Cortex of kidney (tissue), 1 donor: ENCODE data around the gene SRPK3.
"Not testable (repeated sequence)": the region's sequence is repeated elsewhere in the genome, so short reads cannot be mapped to it uniquely, and the experiment has no call there.

ENCODE experiments used
- DNase-seq: peaks from one replicate; lab custom pipeline; 2025; lab: John Stamatoyannopoulos, UW

Gene SRPK3

DNA sequence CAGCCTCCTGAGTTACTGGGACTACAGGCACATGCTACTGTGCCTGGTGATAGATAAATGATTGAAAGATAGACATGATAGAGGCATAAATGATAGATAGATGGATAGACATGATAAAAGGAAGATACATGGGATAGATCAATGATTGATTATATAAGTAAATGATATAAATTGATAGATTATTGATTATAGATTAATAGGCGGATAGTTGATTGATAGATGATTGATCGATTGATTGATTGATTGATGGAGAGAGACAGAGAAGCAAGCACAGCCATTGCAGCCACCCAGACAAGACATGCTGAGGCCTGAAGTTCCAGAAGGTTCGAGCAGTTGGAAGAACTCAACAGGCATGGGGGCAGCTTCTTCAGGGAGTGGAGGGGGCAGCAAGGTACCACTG lies 34.5 kb upstream of the SRPK3 start:
- no peak for DNase-seq

DNA sequence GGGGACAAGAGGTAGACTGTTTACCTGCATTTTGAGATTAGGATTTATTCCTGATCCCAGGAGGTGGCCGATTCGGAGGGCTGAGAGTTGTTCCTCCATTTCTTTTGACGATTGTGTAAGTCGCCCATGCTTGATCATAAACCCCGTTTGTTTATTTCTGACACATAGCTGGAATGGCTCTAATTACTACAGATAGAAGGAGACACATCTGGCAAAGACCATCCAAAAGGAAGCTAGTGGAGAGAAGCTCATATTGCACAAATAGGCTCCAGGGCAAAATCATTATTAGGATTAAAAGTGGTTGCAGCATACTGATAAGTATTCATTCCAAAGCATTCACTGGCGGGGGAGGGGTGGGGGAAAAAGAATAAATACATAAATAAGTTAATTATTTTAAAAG lies 33.9 kb upstream of the SRPK3 start:
- not testable (repeated sequence) for DNase-seq

DNA sequence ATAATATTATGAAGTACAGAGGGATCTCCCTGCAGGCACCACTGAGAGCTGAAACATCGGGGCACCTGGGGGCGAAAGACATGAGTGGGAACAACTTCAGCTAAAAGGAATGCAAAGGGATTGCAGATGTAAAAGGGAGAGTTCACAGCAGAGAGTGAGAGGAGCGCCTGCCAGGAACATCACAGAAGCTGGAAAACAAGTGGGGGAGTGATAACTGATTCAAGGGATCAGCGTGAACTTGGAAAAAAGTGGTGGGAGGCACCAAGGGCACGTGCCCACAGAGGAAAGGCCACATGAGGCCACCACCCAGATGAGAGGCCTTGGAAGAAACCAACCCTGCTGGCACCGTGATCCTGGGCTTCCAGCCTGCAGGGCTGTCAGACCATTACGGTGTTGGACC lies 31.8 kb upstream of the SRPK3 start:
- not testable (repeated sequence) for DNase-seq

DNA sequence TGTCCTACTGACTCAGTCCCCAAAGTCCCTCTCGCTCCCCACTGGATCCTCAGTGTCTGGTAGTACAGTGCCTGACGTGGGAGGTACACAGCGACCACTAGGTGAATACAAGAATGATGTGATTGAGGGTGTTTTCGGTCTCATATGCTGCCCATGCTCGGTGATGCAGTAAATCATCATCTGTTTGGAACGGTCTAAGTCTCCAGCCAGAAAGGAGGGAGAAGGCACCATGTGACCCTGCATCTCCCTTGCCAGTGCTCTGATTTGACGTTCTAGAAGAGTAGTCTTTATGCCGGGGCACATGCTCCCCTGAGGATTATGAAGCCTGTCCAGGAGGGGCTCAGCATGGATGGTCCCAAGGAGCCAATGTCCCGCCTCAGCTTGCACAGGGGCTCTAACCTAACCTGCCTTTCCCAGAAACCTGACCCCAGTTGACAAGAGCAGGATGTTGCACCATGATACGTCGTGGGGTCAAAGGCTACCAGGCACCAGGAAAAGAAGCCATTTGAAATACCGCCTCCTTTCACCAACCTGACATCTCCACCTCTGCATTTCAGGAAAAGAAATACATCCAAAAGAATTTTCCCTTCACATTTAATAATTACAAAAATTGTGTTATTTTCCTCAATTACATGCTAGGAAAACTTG lies 30.6 kb upstream of the SRPK3 start:
- no peak for DNase-seq

DNA sequence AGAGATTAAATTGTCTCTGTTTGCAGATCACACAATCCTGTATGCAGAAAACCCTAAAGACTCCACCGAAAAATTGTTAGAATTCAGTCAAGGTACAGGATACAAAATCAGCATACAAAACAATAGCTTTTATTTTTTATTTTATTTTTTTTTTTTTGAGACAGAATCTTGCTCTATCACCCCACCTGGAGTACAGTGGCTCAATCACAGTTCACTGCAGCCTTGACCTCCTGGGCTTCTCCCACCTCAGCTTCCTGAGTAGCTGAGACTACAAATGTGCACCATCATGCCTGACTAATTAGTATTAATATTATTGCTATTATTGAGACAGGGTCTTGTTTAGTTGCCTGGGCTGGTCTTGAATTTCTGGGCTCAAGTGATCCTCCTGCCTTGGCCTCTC lies 25.7 kb upstream of the SRPK3 start:
- no peak for DNase-seq

DNA sequence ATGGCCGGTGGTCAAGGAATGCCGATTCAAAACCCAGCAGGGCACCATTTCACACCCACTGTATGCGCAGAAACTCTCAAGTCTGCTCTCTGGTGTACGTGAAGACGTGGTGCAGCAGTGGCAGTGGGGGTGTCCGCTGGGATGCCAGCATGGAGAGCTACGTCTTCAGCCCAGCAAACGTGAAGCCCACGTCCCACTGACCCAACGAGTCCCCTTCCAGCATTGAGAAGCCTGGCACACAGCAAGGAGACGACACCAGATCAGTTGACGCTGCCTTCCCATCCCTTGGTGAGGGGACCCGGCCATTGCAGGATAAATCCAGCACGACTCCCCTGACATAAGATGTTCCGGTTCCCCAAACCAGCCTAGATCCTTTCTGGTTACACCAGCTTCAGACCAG lies 19.0 kb upstream of the SRPK3 start:
- DNase-seq: no peak

DNA sequence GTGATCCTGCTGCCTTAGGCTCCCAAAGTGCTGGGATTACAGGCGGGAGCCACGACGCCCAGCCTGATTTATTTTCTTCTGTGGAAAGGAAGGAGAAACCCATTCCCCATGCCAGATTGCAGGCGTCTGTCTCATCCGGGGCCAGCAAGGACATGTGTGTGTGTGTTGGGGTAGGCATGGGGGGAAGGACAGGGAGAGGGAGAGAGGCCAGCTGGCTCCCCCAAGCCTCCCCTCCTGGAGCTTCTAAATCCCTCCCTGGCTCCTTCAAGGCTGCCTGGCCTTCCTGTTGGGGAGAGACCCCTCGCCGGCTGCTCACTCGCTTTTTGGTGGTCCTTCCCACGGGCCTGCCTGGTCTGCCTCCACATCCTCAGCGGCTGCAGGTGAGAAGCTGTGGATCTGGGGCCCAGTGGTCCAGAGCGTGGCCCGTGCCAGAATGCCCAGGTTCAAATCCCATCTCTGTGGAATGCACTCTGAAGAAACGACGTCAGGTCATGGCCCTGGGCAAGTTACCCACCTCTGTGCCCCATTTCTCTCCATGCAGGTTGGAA lies 18.1 kb upstream of the SRPK3 start:
- DNase-seq: no peak

DNA sequence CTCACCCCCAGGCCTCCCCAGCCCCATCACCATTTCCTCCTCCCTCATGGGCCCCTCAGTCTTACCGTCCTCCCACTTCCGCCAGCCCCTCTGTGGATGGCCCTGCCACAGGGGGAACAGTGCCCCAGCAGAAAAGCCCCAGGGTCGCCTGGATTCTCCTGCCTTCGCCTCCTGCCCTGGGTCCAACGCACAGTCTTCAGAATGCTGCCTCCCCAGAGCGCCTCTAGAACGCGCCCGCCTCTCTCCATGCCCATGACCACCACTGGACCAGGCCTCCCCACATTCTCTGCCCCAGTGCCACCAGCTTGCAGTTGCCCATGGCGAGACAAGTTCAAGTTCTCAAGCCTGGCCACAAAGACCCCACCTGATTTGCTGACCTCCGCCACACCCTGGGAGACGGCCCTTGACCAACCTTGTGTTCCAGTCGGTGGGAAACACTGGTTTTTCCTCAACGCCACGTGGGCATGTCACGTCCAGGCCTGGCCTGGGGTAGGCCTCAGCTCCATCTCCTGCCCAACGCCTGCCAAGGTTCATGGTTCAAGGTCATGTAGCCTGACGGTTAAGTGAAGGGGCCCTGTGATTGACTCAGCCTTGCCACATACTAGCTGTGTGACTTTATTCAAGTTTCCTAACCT lies 17.4 kb upstream of the SRPK3 start:
- no peak for DNase-seq

DNA sequence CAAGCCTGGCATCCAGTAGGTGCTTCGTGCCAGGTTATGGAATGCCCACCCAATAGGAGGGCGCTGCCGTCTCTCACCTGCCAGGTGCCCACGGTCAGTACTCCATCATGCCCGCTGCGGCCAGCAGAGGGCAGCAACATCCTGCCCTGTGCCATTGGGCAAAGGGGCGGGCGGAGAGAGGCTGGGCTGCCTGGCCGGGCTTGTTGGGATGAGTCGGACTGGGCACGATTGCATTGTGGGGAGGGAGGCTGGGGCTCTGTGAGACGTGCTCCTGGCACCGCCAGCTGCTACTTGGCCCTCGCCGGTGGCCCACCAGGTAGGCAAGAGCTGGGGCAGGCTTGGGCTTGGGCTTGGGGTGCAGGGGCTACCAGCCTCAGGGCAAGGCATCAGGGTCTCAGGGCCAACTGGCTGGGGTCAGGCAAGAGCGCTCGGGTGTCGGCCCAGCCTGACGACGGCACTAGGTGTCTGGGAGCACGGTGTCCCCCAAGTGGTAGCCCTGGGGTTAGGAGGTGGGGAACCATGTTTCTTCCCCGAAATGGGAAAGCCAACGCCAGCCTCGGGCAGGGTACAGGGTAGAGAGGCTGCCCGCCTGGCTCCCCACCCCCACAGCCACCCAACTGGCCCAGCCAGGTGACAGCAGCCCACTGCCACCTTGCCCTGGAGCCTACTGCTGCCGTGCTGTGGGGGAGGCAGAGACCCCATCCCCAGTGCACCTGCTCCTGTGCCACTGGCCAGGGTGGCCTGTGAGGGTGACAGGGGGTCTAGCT lies 16.7 kb upstream of the SRPK3 start, which contains the start of gene PLXNB3:
Gene PLXNB3 (plus strand): TSS at position 261 of the 767 bp plus-strand sequence. CDS start 1,287 bp downstream, outside the sequence.
- DNase-seq: no peak

DNA sequence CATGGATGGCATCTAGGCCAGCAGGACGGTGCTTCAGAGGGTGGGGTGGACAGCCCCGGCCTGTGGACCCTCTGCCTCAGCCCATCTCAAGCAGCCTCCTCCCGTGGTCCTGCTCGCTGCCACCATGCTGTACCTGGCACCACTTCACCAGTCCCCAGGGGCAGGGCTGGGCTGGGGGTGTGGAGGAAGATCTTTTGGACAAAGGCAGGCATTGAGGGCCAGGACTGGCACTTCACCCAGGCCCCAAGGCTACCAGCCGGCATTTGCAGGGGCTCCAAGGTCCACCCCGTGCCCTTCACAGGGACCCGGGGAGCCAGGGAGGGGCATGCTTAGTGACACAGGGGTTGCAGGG lies 16.1 kb upstream of the SRPK3 start:
- DNase-seq: no peak

DNA sequence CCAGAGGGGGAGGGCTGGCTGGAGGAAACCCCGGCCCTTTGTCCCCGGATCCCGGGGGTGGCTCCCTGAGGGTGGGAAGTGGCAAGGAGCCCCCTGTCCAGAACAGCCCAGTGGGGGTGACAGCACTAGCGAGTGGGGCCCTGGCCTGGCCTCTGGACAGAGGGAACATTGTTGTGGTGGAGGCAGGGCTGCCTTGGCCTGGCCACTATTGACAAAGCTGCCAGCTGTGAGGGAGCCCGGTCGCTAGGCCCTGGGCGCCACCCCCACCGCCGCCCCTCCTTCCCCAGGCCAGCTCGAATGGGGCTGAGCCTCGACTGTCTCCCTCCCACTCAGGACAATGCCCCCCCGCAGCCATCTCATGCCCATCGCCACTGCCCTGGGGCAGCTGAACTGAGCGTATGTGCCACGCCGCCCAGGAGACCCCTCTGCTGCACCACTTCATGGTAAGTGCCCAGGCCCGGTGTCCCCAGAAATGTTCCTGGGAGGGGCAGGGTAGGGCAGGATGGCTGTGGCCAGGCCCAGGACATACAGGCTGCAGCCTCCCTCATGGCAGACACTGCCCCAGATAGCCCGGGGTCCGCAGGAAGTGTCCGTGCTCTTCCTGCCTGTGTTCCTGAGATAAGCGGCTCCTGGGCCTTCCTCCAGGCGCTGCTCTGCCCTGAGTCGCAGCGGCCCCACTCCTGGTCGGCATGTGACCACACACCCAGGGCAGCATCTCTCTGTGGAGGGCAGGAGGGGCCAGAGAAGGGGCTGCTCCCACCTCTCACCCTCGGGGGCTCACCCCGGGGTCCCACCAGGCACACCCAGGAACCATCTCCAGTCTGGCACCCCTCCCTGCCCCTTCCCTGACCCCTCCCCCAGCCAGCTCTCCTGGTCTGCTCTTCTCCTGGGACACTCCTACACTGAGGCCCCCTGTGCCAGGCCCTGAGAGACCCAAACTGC lies 15.4 kb upstream of the SRPK3 start:
- DNase-seq: no peak

DNA sequence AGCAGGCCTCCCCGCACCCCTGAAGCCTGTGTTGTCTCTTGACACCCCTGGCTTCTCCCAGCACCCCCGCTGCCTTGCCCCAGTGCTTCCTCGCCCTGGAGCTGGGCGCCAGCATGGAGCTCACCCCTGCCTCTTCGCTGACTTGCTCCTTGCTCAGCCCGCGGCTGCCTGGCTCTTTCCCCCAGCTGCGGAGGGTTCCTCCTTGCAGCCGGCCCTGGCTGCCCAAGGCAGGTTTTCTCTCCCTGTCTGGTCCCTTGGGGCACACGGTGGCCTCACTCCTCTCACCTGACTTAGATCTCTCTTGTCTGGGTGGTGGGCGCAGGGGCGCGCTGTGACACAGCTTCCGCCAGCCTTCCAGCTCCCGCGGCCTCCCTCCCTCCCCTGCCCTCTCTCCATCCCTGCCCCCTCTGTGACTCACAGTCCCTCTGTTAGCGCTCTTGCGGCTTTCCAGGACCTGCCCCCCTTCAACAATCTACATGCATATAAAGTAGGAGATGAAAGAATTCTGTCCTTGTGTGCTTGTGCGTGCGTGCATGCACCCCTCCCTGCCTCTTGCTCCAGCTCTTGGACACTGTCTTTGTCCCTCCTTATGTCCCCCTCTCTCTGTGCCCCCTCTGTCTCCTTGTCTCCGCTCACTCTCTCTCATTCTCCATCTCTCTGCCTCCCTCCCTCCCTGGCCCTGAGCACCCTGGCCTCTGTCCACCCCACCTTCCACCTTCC lies 14.6 kb upstream of the SRPK3 start:
- DNase-seq: no peak

DNA sequence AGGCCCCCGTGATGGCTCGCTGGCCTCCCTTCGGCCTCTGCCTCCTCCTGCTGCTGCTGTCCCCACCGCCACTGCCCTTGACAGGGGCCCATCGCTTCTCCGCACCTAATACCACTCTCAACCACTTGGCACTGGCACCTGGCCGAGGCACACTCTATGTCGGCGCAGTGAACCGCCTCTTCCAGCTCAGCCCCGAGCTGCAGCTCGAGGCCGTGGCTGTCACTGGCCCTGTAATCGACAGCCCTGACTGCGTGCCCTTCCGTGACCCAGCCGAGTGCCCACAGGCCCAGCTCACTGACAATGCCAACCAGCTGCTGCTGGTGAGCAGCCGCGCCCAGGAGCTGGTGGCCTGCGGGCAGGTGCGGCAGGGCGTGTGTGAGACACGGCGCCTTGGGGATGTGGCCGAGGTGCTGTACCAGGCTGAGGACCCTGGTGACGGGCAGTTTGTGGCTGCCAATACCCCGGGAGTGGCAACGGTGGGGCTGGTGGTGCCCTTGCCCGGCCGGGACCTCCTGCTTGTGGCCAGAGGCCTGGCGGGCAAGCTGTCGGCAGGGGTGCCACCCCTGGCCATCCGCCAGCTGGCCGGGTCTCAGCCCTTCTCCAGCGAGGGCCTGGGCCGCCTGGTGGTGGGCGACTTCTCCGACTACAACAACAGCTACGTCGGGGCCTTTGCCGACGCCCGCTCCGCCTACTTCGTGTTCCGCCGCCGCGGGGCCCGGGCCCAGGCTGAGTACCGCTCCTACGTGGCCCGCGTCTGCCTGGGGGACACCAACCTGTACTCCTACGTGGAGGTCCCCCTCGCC lies 13.8 kb upstream of the SRPK3 start:
- no peak for DNase-seq

DNA sequence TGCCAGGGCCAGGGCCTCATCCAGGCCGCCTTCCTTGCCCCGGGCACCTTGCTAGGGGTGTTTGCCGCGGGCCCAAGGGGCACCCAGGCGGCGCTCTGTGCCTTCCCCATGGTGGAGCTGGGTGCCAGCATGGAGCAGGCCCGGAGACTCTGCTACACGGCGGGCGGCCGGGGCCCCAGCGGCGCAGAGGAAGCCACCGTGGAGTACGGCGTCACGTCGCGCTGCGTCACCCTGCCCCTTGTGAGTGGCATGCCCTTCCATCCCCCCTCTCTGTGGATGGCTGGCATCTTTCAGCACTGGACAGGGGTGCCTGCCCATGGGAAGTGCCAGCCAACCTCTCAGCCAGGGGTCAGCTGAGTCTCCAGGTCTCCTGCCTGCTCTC lies 13.2 kb upstream of the SRPK3 start:
- no peak for DNase-seq

DNA sequence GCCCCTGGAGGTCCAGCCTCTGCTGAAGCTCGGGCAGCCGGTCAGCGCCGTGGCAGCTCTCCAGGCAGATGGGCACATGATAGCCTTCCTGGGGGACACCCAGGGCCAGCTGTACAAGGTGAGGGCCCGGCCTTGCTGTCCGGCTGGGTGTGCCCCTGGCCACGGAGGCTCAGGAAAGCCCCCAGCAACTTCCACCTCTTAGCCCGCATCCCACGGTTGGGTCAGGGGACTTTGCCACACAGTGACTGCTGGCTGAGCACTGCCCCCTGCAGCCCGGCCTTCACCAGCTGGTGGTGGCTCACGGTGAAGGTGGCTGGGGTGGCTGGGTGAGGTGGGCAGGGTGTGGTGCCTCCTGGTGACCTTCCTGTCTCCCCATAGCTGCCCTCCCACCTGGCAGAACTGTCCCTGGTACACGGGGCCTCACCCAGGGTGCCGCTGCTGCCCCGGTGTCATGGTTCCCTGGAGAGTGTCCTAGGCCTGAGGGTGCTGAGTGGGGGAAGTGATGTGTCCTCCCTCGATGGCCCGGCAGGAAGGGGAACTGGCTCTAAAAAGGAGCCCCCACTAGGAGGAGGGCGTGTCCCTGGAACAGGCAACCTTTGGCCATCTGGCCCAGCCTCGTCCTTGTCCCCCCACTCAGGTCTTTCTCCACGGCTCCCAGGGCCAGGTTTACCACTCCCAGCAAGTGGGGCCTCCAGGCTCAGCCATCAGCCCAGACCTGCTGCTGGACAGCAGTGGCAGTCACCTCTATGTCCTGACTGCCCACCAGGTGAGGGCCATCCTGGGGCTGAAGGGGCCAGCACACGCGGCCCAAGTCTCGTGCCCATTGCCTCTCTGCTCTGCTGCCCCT lies 12.3 kb upstream of the SRPK3 start:
- no peak for DNase-seq

DNA sequence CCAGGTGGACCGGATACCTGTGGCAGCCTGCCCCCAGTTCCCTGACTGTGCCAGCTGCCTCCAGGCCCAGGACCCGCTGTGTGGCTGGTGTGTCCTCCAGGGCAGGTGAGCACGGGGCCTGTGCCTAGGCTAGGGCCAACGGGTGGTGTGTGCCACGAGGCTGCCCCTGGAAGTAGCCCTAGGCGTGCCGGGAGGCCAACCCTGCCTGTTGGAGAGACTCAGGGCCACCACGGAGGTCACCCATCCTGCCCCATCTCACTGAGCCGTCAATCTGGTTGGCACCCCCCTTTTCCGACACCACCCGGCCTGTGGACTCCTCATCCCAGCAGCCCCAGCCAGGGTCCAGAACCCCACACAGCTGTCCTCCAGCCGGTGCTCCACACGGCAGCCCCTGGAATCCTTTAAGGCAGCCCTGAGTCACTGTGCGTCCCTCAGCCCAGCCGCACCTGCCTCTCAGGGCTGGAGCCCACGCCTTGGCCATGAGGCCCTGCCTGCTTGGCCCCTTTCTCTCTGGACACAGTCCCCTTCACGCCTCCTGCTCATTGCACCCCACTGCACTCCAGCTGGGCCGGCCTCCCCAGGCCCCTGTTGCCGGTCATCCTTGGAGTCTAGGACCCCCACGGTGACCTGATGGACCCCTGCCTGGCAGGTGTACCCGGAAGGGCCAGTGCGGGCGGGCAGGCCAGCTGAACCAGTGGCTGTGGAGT lies 11.5 kb upstream of the SRPK3 start:
- no peak for DNase-seq

DNA sequence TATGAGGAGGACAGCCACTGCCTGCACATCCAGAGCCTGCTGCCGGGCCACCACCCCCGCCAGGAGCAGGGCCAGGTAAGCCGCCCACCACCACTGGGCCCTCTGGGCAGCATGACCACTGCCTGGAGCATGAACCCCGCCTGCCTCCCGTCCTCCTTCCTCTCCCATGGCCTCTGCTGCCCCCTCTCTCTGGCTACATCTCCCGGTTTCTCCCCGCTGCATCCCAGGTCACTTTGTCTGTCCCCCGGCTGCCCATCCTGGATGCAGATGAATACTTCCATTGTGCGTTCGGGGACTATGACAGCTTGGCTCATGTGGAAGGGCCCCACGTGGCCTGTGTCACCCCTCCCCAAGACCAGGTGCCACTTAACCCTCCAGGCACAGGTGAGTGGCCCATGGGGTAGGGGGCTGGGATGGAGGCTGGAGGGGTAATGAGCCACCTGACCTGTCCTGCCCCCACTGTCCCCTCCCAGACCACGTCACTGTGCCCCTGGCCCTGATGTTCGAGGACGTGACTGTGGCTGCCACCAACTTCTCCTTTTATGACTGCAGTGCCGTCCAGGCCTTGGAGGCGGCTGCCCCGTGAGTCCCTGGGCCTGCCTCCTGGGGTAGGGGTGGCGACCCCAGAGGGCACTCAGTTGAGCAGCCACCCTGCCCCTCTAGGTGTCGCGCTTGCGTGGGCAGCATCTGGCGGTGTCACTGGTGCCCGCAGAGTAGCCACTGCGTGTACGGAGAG lies 10.8 kb upstream of the SRPK3 start:
- no peak for DNase-seq
